Tibial nerve (tissue), 4 donors: ENCODE measurements around the gene PRR23B. TPM values are rescaled to one million over a fixed set of nuclear protein-coding genes. Genes with fewer than 3 reads are reported as not detected.

ENCODE experiments used
- DNase-seq, 2 donors: peaks; one replicate each; pipeline ENCODE4 v3.0.0-alpha.2; 2019; ENCODE audit warnings: low spot score in 2 of 2
- H3K27ac ChIP-seq, 4 donors: fragments of 200-600 bp; sonication (generic) in 3 of 4; one replicate each; pipeline ENCODE4 v1.5.1; 2017 to 2019; ENCODE audit warnings: mild to moderate bottlenecking in 1 of 4
- H3K27me3 ChIP-seq, 2 donors: fragments of 200-600 bp; sonication (generic) in 1 of 2; one replicate each; pipeline versions ENCODE4 v1.5.1 to v1.6.0; 2017 to 2019
- H3K36me3 ChIP-seq, 3 donors: fragments of 200-600 bp; sonication (generic); one replicate each; pipeline ENCODE4 v1.5.1; 2018 to 2019
- H3K4me1 ChIP-seq, 4 donors: fragments of 200-600 bp; sonication (generic) in 3 of 4; one replicate each; pipeline ENCODE4 v1.5.1; 2017 to 2019
- H3K4me3 ChIP-seq, 4 donors: fragments of 200-600 bp; sonication (generic) in 3 of 4; one replicate each; pipeline ENCODE4 v1.5.1; 2017 to 2019; ENCODE audit warnings: mild to moderate bottlenecking in 1 of 4, moderate library complexity in 1 of 4
- H3K9me3 ChIP-seq, 4 donors: fragments of 200-600 bp; sonication (generic) in 3 of 4; one replicate each; pipeline ENCODE4 v1.5.1; 2017 to 2019
- EP300 ChIP-seq, 2 donors: sonication (generic); formaldehyde crosslinking; IDR thresholded peaks; one replicate each; pipeline ENCODE4 v1.6.1; 2017; ENCODE audit warnings: antibody characterized with exemption in 2 of 2, mild to moderate bottlenecking in 1 of 2
- POLR2A ChIP-seq, 2 donors: fragments of 450-650 bp; IDR thresholded peaks; one replicate each; pipeline ENCODE4 v1.6.1; 2017; ENCODE audit warnings: antibody characterized with exemption in 2 of 2, mild to moderate bottlenecking in 2 of 2, moderate library complexity in 2 of 2
- WGBS, 2 donors: methylation state at CpG; one replicate each; pipeline ENCODE4 v1.1.5; 2018; 5-methylcytosine and 5-hydroxymethylcytosine counted together
- total RNA-seq, 4 donors: library from RNA; depleted of rRNA; stranded (reverse); fragments of >200 nt; gene quantifications; one replicate each; pipeline ENCODE4 v1.1.0, GENCODE V29; 2016
- TF ChIP-seq, protein P1 (sequence below), 5 experiments: fragments of 200-600 bp in 3 of 5; fragments of 450-650 bp in 2 of 5; sonication (generic) in 3 of 5; IDR thresholded peaks; one replicate each; pipeline ENCODE4 v1.5.1; 2016 to 2019; ENCODE audit warnings: antibody characterized with exemption in 5 of 5, mild to moderate bottlenecking in 3 of 5, moderate library complexity in 2 of 5

Gene PRR23B
- total RNA-seq, 4 donors from 2014 or later: not detected

DNA sequence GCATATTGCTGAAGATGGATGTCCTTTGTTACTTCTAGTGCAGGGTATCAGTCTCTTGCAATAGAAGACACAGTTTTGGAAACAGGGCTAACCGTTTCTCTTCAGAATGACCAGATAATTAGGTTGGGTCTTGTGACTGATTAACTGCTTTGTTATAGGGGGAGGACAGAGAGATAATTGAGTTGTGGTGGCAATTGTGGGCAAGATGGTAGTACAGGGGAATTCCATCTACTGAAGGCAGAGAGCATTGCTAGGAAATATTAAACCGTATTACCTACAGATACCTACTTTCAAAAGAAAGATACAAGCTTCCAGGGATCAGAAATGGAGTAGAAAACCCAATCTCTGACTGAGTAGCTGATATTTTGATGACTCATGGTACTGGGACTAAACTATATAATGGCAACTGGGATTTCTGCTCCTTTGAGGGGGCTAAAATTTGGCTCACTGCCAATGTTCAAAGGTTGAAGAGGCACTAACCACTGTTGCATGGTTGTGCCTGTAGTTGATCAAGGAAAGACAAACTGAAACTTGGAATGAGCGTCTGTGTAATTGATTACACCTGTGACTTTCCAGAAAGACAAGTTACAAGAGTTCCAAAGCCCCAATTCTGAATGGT lies 4.2 kb downstream of the PRR23B start:
- Histone ChIP-seq H3K27me3 (no peaks in the 10 kb centered on the region), H3K9me3 (peaks cover 0 to 30% (median 3%) of the 10 kb centered on the region in 4 donors), H3K27ac (no peak overlapping the region), H3K4me1 (no peaks in the 10 kb centered on the region), H3K36me3 (no peaks in the 10 kb centered on the region), H3K4me3 (no peak overlapping the region)
- no peak for DNase-seq
- 65 to 79% methylated on average over 3 of the region's 3 CpGs for WGBS, 2 donors
- no peak for TF ChIP-seq EP300 (IDR thresholded peaks at IDR 0.05)
- no peak for TF ChIP-seq POLR2A (IDR thresholded peaks at IDR 0.05)
- TF ChIP-seq, protein P1, sequence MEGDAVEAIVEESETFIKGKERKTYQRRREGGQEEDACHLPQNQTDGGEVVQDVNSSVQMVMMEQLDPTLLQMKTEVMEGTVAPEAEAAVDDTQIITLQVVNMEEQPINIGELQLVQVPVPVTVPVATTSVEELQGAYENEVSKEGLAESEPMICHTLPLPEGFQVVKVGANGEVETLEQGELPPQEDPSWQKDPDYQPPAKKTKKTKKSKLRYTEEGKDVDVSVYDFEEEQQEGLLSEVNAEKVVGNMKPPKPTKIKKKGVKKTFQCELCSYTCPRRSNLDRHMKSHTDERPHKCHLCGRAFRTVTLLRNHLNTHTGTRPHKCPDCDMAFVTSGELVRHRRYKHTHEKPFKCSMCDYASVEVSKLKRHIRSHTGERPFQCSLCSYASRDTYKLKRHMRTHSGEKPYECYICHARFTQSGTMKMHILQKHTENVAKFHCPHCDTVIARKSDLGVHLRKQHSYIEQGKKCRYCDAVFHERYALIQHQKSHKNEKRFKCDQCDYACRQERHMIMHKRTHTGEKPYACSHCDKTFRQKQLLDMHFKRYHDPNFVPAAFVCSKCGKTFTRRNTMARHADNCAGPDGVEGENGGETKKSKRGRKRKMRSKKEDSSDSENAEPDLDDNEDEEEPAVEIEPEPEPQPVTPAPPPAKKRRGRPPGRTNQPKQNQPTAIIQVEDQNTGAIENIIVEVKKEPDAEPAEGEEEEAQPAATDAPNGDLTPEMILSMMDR (IDR thresholded peaks at IDR 0.05): no peak

DNA sequence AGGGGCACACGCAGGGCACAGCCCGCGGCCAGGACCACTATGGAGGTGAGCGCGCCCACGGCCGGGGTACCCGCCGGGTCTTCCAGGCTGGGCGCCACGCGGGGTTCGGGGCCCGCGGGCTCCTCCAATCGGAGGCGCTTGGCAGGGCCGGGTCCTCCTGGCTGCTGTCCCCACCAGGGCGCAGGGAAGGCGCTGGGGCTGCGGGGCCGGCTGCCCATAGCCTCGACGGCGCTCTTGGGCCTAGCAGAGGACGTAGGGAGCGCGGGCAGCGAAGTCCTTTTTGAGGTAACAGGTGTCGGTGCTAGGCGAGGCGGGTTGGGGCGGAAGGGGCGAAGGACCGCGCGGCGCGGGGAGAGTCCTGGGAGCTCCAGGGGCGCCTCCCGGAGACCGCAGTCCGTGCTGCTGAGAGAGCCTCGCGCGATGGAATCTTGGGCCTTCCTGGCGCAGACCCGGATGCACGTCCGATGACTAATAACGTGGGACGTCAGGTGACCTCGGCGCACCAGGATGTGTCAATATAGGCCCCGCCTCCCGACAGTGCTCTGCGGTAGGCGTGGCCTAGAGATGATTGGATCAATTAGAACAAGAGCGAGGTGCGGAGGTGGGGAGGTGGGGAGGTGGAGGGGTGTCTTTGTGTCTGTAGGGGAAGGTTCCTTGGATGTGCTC lies 14.5 kb downstream of the PRR23B start, which contains the start of gene PRR23A:
Gene PRR23A, minus strand, starts transcription at position 218 of the 666 bp plus-strand sequence. Its CDS starts 0 bp downstream, at position 218.
- DNase-seq: no peak
- WGBS, 2 donors: 77 to 85% methylated on average over 57 to 60 of the region's 60 CpGs
- H3K27me3 ChIP-seq: no peaks in the 10 kb centered on the region
- no peak within 1 kb of the TSS for H3K4me3 ChIP-seq
- peaks cover 0 to 49% (median 1%) of the 10 kb centered on the region in 4 donors for H3K9me3 ChIP-seq
- no peaks in the 10 kb centered on the region for H3K4me1 ChIP-seq
- TF ChIP-seq EP300 (IDR thresholded peaks at IDR 0.05) (no peak), POLR2A (IDR thresholded peaks at IDR 0.05) (no peak)
- TF ChIP-seq, protein P1 (IDR thresholded peaks at IDR 0.05): no peak
- H3K36me3 ChIP-seq: no peaks in the 10 kb centered on the region
- H3K27ac ChIP-seq: no peak within 1 kb of the TSS

DNA sequence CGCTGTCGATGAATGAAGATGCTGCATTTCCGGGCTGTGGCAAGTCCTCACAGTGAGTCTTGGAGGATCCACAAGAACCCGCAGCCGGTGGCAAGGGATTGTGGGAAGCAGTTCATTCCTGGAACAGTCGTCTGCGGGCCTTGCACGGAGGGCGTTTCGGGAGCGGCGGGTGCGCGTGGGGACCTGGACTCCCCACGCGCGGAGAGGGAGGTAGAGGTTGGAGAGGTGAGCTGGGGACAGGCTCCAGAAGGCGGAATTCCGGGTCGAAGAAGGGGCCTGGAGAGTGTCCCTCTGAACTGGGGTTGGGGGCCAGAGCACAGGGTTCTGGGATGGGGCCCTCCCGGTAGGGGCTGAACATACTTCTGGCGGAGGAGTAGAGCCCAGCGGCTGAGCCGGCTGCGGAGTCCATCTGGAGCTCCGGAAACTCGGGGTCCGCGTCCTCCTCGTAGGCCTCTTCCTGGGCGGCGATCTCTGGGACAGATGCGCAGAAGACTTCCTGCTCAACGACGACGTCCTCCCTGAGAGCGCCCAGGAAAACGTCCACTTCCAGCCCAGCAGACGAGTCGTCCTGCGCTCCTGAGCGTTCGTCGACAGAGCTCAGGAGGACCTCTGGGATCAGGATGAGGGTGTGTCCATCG lies 15.3 kb downstream of the PRR23B start:
- H3K4me1 ChIP-seq: no peaks in the 10 kb centered on the region
- H3K9me3 ChIP-seq: peaks cover 0 to 53% (median 1%) of the 10 kb centered on the region in 4 donors
- DNase-seq: no peak
- TF ChIP-seq, protein P1 (IDR thresholded peaks at IDR 0.05): no peak
- no peak for TF ChIP-seq EP300 (IDR thresholded peaks at IDR 0.05)
- no peak for TF ChIP-seq POLR2A (IDR thresholded peaks at IDR 0.05)
- no peaks in the 10 kb centered on the region for H3K36me3 ChIP-seq
- H3K27me3 ChIP-seq: no peaks in the 10 kb centered on the region
- no peak overlapping the region for H3K27ac ChIP-seq
- 89 to 90% methylated on average over 34 to 45 of the region's 45 CpGs for WGBS, 2 donors
- no peak overlapping the region for H3K4me3 ChIP-seq

DNA sequence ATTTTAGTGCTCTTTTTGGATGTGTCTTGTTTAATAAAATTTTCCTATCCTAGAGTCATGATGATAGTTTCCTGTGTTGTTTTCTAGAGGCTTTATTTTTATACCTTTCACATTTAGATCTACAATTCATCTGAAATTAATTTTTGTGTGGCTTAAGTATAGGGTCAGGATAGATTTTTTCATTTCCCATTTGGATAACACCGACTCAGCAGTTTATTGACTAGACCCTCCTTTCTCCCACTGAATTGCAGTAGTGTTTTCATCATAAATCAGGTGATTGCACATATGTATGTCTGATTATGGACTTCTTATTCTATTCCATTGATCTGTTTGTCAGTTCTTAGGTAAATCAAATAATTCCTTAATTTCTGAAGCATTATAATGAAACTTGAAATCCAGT lies 25.0 kb downstream of the PRR23B start:
- no peak overlapping the region for H3K27ac ChIP-seq
- 77 to 87% methylated on average over 1 of the region's 1 CpG for WGBS, 2 donors
- no peaks in the 10 kb centered on the region for H3K36me3 ChIP-seq
- TF ChIP-seq POLR2A (IDR thresholded peaks at IDR 0.05) (no peak), EP300 (IDR thresholded peaks at IDR 0.05) (no peak)
- TF ChIP-seq, protein P1 (IDR thresholded peaks at IDR 0.05): no peak
- no peaks in the 10 kb centered on the region for H3K4me1 ChIP-seq
- H3K27me3 ChIP-seq: no peaks in the 10 kb centered on the region
- H3K4me3 ChIP-seq: no peak overlapping the region
- peaks cover 0 to 5% (median 0%) of the 10 kb centered on the region in 4 donors for H3K9me3 ChIP-seq
- no peak for DNase-seq

DNA sequence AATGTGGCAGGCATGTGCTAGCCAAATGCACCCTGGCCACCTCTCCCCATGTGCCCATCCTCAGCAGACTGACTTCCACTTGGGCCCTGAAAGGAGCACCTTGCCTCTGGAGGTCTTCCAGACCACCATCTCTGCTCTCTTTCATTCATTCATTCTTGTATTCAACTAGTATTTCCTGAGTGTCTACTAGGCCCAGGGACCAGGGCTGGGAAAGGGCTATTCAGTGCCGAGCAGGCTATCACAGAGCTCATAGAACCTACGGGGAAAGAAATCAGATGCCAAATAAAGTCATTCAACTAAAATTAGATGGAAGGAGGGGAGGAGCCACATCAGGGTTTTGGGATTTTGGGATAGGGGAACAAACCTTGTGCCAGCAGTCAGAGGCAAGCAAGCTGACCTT lies 33.5 kb downstream of the PRR23B start:
- 78 to 89% methylated on average over 2 of the region's 2 CpGs for WGBS, 2 donors
- no peak overlapping the region for H3K27ac ChIP-seq
- H3K27me3 ChIP-seq: no peaks in the 10 kb centered on the region
- H3K36me3 ChIP-seq: no peaks in the 10 kb centered on the region
- DNase-seq: no peak
- H3K4me1 ChIP-seq: no peaks in the 10 kb centered on the region
- H3K4me3 ChIP-seq: no peak overlapping the region
- no peaks in the 10 kb centered on the region for H3K9me3 ChIP-seq
- TF ChIP-seq EP300 (IDR thresholded peaks at IDR 0.05): no peak
